ENCODE measurements around the gene EXOSC3. TPM values are rescaled to one million over a fixed set of nuclear protein-coding genes. Genes with fewer than 3 reads are reported as not detected.
"Not testable (repeated sequence)": the region's sequence is repeated elsewhere in the genome, so short reads cannot be mapped to it uniquely, and the experiment has no call there.

The EXOSC3 gene
- total RNA-seq, 2 experiments from 2014 or later: 111 to 126 TPM

- no peak overlapping the region for H3K27ac Mint-ChIP-seq
- ChIA-PET CTCF (no interaction called here), POLR2A (interaction anchor here (1.1 kb wide), 1 partner anchor 9 kb away, joined by 5 read pairs; the partner anchor contains the start of gene EXOSC3)
- no peaks in the 10 kb centered on the region for H3K9me3 Mint-ChIP-seq
- H3K4me1 Mint-ChIP-seq (ENCODE audit: low read depth): peaks cover 11% of the 10 kb centered on the region
- peaks cover 49% of the 10 kb centered on the region for H3K36me3 Mint-ChIP-seq (ENCODE audit: low read depth)
- intact Hi-C loops (cut with micrococcal nuclease): no loop called here
- H3K4me3 Mint-ChIP-seq: no peak overlapping the region
- no peak for ATAC-seq
- no peak for TF ChIP-seq CTCF (IDR thresholded peaks at IDR 0.05)
- no peak for DNase-seq
- no peaks in the 10 kb centered on the region for H3K27me3 Mint-ChIP-seq
Observed at GRCh38 chr9:37776328-37776727, 8.5 kb downstream of the EXOSC3 start.

DNA sequence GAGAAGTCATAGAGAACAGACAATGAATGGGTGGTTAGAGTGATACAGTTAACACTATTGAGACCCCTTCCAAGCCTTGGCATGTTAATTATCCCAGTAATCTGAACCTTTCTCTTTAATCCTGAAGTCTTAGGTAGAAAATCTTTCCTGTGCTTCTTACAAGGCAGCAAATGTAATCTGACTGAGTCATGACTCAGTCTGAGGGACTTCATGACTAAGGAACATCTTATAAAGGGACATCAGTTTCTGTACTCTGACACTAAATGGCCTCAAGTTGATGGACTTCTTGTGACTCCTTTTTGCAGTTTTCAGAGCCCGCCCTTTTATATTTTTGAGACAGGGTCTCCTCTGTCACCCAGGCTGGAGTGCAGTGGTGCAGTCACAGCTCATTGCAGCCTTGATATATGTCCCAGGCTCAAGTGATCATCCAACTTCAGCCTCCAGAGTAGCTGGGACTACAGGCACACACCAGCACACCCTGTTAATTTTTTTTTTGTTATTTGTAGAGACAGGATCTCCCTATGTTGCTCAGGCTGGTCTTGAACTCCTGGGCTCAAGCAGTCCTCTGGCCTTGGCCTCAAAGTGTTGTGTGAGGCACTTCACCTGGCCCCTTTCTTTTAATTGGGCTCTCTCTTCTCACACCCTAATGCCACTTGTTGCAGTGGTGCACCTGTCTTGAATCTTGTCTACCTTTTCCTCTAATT is 9.5 kb downstream of the EXOSC3 start:
- Mint-ChIP-seq H3K27me3 (no peaks in the 10 kb centered on the region), H3K27ac (peak overlapping the region; percentile 17), H3K36me3 (ENCODE audit: low read depth) (peaks cover 40% of the 10 kb centered on the region), H3K4me3 (no peak overlapping the region), H3K4me1 (ENCODE audit: low read depth) (peaks cover 5% of the 10 kb centered on the region), H3K9me3 (no peaks in the 10 kb centered on the region)
- DNase-seq (no peak), ATAC-seq (no peak)
- POLR2A ChIA-PET: interaction anchor here (1.1 kb wide), 1 partner anchor 10 kb away, joined by 5 read pairs; the partner anchor contains the start of gene EXOSC3
- intact Hi-C loops (cut with micrococcal nuclease): no loop called here
- TF ChIP-seq CTCF (IDR thresholded peaks at IDR 0.05): no peak
- CTCF ChIA-PET: interaction anchor here (2.2 kb wide), 1 partner anchor 9 kb away, joined by 5 read pairs; the partner anchor contains the start of gene EXOSC3

DNA sequence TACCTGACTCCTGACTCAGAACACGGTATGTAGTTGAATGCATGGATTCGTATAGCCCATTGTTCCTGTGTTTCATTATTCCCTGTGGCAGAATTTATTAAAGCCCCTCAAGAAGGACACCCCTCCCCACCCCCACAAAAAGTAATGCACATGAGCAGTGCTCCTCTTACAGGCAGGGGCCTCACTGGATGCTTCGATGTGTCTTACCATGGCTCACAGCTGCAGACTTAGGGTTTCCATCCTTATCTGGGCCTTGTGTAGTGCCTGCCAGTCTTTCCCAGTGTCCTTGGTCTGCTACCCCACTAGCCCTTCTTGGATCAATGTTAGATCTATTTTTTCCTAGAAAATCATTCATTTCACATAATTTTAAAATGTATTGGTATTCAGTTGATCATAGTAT is 14.9 kb downstream of the EXOSC3 start:
- Mint-ChIP-seq H3K27me3 (no peaks in the 10 kb centered on the region), H3K4me1 (ENCODE audit: low read depth) (peaks cover 2% of the 10 kb centered on the region), H3K27ac (no peak overlapping the region), H3K36me3 (ENCODE audit: low read depth) (peaks cover 33% of the 10 kb centered on the region), H3K9me3 (no peaks in the 10 kb centered on the region), H3K4me3 (no peak overlapping the region)
- ChIA-PET CTCF (interaction anchor here (1.1 to 1.3 kb wide), 3 partner anchors 9 to 22 kb away, joined by 3 to 5 read pairs (median 4); no protein-coding TSS in a partner anchor), POLR2A (interaction anchor here (1.8 kb wide), 1 partner anchor 13 kb away, joined by 6 read pairs; no protein-coding TSS in a partner anchor)
- no peak for TF ChIP-seq CTCF (IDR thresholded peaks at IDR 0.05)
- DNase-seq: no peak
- ATAC-seq: no peak
- intact Hi-C loops (cut with micrococcal nuclease): no loop called here

DNA sequence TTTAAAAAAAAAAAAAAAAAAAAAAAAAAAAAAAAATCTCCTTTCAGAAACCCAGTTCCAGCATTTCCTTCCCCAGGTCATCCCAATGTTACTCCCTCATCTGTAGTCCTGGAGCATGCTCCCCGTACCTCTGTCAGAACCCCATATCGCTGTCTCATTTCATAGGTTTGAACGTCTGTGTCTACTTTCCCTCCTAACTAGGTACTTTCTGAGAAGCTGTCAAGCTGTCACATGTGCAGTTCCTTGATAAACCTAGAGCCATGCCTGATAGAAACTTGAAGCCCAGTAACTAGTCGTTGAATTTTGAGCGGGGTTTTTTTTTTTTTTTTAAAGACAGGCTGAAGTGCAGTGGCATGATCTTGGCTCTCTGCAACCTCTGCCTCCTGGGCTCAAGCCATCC is 15.6 kb downstream of the EXOSC3 start:
- H3K4me1 Mint-ChIP-seq (ENCODE audit: low read depth): peaks cover 2% of the 10 kb centered on the region
- H3K4me3 Mint-ChIP-seq: no peak overlapping the region
- peaks cover 35% of the 10 kb centered on the region for H3K36me3 Mint-ChIP-seq (ENCODE audit: low read depth)
- H3K9me3 Mint-ChIP-seq: no peaks in the 10 kb centered on the region
- H3K27me3 Mint-ChIP-seq: no peaks in the 10 kb centered on the region
- DNase-seq (no peak), ATAC-seq (no peak)
- ChIA-PET POLR2A (interaction anchor here (1.6 to 1.8 kb wide), 2 partner anchors 12 to 14 kb away, joined by 3 to 6 read pairs; no protein-coding TSS in a partner anchor), CTCF (interaction anchor here (1.1 to 2.3 kb wide), 3 partner anchors 10 to 23 kb away, joined by 3 to 5 read pairs (median 4); no protein-coding TSS in a partner anchor)
- intact Hi-C loops (cut with micrococcal nuclease): no loop called here
- TF ChIP-seq CTCF (IDR thresholded peaks at IDR 0.05): no peak
- H3K27ac Mint-ChIP-seq: no peak overlapping the region

DNA sequence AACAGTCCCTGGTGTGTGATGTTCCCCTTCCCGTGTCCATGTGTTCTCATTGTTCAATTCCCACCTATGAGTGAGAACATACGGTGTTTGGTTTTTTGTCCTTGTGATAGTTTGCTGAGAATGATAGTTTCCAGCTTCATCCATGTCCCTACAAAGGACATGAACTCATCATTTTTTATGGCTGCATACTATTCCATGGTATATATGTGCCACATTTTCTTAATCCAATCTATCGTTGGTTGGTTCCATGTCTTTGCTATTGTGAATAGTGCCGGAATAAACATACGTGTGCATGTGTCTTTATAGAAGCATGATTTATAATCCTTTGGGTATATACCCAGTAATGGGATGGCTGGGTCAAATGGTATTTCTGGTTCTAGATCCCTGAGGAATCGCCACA is 19.6 kb downstream of the EXOSC3 start:
- CTCF ChIA-PET; ATAC-seq; H3K4me1 Mint-ChIP-seq (ENCODE audit: low read depth); intact Hi-C loops (cut with micrococcal nuclease); H3K4me3 Mint-ChIP-seq; H3K27ac Mint-ChIP-seq; POLR2A ChIA-PET; H3K9me3 Mint-ChIP-seq; H3K27me3 Mint-ChIP-seq; DNase-seq: not testable (repeated sequence)
- H3K36me3 Mint-ChIP-seq (ENCODE audit: low read depth): peaks cover 37% of the 10 kb centered on the region

Measured in activated CD8-positive, alpha-beta T cell treated with anti-CD3 and anti-CD28 coated beads for 36 hours (primary cell).